Omental fat pad (tissue), 4 donors: ENCODE data around the gene NEK1. TPM values are rescaled to one million over a fixed set of nuclear protein-coding genes. Genes with fewer than 3 reads are reported as not detected.

Source experiments
- ATAC-seq: fragments of 150-250 bp; one replicate; pipeline ENCODE4 v1.9.1; 2016; ENCODE audit warnings: mild to moderate bottlenecking, moderate library complexity; ENCODE audit not compliant: low FRiP score
- DNase-seq: peaks from one replicate; pipeline ENCODE4 v3.0.0-alpha.2; 2019; ENCODE audit warnings: low spot score
- total RNA-seq, 4 donors: library from RNA; depleted of rRNA; stranded (reverse); fragments of >200 nt; gene quantifications; one replicate each; pipeline ENCODE4 v1.1.0, GENCODE V29; 2016
- TF ChIP-seq, protein P1 (sequence below), 3 donors: fragments of 450-650 bp; IDR thresholded peaks; one replicate each; pipeline ENCODE4 v1.5.1; 2016 to 2017; ENCODE audit warnings: antibody characterized with exemption in 3 of 3, mild to moderate bottlenecking in 3 of 3, moderate library complexity in 2 of 3

NEK1 gene
- total RNA-seq, 4 donors from 2014 or later: 7.0 to 13.4 (median 9.8) TPM

DNA sequence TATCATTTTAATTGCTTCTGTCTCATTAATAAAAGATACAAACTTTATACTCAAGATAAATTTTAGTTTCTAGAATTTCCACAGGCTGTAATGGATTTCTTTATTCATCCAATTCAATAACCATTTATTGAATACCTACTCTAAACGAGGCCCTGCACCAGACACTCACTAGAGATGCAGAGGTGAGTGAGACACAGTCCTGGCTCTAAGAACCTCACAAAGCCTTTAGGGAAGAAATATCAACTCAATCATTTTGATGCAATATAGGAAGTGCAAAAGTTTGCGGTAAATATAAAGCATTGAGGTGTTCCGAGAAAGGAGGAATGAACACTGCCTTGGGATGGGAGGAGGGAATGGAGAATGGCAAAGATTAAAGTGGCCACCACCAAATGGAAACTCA is 260.0 kb downstream of the NEK1 start:
- ATAC-seq (no peak), DNase-seq (no peak)
- TF ChIP-seq, protein P1, sequence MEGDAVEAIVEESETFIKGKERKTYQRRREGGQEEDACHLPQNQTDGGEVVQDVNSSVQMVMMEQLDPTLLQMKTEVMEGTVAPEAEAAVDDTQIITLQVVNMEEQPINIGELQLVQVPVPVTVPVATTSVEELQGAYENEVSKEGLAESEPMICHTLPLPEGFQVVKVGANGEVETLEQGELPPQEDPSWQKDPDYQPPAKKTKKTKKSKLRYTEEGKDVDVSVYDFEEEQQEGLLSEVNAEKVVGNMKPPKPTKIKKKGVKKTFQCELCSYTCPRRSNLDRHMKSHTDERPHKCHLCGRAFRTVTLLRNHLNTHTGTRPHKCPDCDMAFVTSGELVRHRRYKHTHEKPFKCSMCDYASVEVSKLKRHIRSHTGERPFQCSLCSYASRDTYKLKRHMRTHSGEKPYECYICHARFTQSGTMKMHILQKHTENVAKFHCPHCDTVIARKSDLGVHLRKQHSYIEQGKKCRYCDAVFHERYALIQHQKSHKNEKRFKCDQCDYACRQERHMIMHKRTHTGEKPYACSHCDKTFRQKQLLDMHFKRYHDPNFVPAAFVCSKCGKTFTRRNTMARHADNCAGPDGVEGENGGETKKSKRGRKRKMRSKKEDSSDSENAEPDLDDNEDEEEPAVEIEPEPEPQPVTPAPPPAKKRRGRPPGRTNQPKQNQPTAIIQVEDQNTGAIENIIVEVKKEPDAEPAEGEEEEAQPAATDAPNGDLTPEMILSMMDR (IDR thresholded peaks at IDR 0.05): no peak

DNA sequence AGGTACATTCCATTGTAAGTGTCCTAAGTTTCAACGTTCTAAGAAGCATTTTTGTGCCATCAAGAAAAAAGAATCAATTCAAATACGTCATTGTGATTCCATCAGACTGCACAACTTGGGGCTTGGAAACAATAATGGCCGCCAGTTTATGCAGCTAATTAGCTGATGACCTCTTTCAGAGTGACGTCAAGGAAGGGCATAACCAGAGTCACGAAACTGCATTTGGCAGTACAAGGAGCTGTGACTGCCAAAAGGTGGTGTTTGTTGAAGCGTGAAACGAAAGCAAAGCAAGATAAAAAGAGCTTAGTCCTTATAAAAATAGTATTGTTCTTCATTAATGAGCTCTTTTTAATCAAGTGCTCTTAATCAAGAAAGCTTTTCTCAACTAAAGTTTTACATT is 260.5 kb downstream of the NEK1 start:
- DNase-seq (no peak), ATAC-seq (no peak)
- TF ChIP-seq, protein P1 (IDR thresholded peaks at IDR 0.05): no peak

DNA sequence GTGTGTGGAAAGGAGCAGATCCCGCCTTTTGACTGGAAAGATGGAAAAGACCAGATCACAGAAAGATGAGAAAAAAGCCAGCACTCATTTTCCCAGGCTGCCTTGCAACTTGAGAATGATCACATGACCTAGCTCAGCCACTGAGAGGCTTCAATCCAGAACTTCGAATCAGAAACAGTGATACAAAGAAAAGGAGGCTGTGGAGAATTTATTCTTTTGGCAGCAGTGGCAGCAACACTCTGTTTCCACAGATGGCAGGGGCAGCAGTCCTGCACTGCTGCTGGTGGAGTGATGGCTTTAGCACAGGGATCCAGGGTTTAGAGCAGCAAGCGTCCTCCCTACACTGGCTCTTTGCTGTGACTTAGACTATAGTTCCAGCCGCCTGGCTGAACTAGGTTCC is 263.8 kb downstream of the NEK1 start:
- TF ChIP-seq, protein P1 (IDR thresholded peaks at IDR 0.05): no peak
- no peak for ATAC-seq
- no peak for DNase-seq

DNA sequence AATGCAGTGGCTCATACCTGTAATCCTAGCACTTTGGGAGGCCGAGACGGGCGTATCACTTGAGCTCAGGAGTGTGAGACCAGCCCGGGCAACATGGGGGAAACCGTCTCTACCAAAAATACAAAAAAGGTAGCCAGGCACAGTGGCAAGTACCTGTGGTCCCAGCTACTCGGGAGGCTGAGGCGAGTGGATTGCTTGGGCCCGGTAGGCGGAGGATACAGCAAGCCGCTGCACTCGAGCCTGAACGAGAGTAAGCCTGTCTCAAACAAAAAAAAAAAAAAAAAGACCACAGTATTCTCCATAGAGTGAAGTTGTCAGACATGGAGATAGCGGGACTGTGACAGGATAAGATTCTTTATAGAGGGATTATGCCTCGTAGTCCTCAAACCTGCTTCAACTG is 265.5 kb downstream of the NEK1 start:
- ATAC-seq: no peak

DNA sequence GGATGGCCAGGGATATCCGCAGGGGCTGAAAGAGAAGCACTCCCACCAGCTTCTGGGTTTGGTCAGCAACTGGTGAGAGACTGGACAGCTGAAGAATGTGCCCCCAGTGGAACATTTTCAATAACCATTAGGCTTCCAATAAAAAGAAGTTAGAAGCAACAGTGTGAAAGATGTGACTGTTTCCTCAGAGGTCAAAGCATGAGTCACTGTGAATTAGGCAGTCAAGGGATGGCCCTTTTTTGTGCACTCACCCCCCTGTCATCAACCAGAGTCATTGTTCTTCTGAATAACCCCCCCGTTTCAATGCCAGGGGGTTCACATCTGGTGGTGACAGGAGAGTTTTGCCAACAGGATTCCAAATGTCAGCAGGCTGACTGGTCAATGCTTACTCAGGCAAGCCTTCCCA is 267.1 kb downstream of the NEK1 start:
- no peak for DNase-seq
- TF ChIP-seq, protein P1 (IDR thresholded peaks at IDR 0.05): no peak
- no peak for ATAC-seq

More for the DNA sequence above, 265.5 kb downstream of the NEK1 start:
- TF ChIP-seq, protein P1 (IDR thresholded peaks at IDR 0.05): no peak
- no peak for DNase-seq

Other genes starting within 250 kb of the NEK1 start
- 10 to 100 TPM; 18.3 to 30.6 (median 30.1) TPM for gene CLCN3, start 8.0 kb upstream of the NEK1 start, total RNA-seq
- gene HPF1, start 145.4 kb upstream of the NEK1 start, total RNA-seq: 10 to 100 TPM in 3 of 4 donors, 1 to 10 TPM in 1; 9.2 to 28.7 (median 23.0) TPM